Esophagus mucosa (tissue), 1 donor: ENCODE data around the gene SH3RF2. TPM values are rescaled to one million over a fixed set of nuclear protein-coding genes. Genes with fewer than 3 reads are reported as not detected.
A peak's percentile ranks its signal among the peaks of the same experiment; 100 is the strongest.
"Not testable (repeated sequence)": the region's sequence is repeated elsewhere in the genome, so short reads cannot be mapped to it uniquely, and the experiment has no call there.

Experiments
- ATAC-seq: fragments of 200-7000 bp; cut with Tn5 transposase; one replicate; pipeline ENCODE4 v1.9.1; 2020
- total RNA-seq: library from RNA; stranded (reverse); gene quantifications from one replicate; pipeline ENCODE4 v1.2.4, GENCODE V29; 2023
- donor health status: DM: yes; HTN: yes; CAD: no.

SH3RF2 gene
- total RNA-seq, 1 donor from 2014 or later: 49.8 TPM

- ATAC-seq: no peak
Observed at GRCh38 chr5:146088098-146088497, 151.7 kb downstream of the SH3RF2 start.

GRCh38 chr5:146089287-146089686 is 152.9 kb downstream of the SH3RF2 start:
- ATAC-seq: no peak

GRCh38 chr5:146091881-146092280 is 155.5 kb downstream of the SH3RF2 start:
- peak; percentile 60 for ATAC-seq

GRCh38 chr5:146098047-146098446 is 161.7 kb downstream of the SH3RF2 start:
- ATAC-seq: no peak

- ATAC-seq: no peak
Observed at GRCh38 chr5:146101646-146102045, 165.3 kb downstream of the SH3RF2 start.

- peak; percentile 86 for ATAC-seq
Observed at GRCh38 chr5:146103594-146103993, 167.2 kb downstream of the SH3RF2 start.

GRCh38 chr5:146105477-146105876 is 169.1 kb downstream of the SH3RF2 start, which contains the start of gene PLAC8L1:
Gene PLAC8L1, minus strand, starts transcription at chr5:146105577. Its CDS starts 1,266 bp downstream, at chr5:146104311.
- ATAC-seq: no peak

GRCh38 chr5:146107901-146108300 is 171.5 kb downstream of the SH3RF2 start:
- ATAC-seq: no peak

GRCh38 chr5:146108870-146109269 is 172.5 kb downstream of the SH3RF2 start:
- not testable (repeated sequence) for ATAC-seq

GRCh38 chr5:146109379-146109778 is 173.0 kb downstream of the SH3RF2 start:
- no peak for ATAC-seq

- ATAC-seq: no peak
Observed at GRCh38 chr5:146111409-146111808, 175.0 kb downstream of the SH3RF2 start.

GRCh38 chr5:146112476-146112875 is 176.1 kb downstream of the SH3RF2 start:
- no peak for ATAC-seq

Other genes starting within 250 kb of the SH3RF2 start
- gene PRELID2, start 101.2 kb upstream of the SH3RF2 start, total RNA-seq: 4.8 TPM
- not detected for gene GRXCR2, start 63.6 kb upstream of the SH3RF2 start, total RNA-seq
- gene PLAC8L1, start 169.0 kb downstream of the SH3RF2 start, total RNA-seq: 0.52 TPM
- 66.0 TPM for gene LARS1, start 246.1 kb downstream of the SH3RF2 start, total RNA-seq